Glutamatergic neuron (in vitro differentiated cells): ENCODE results near the gene TAB3. TPM values are rescaled to one million over a fixed set of nuclear protein-coding genes. Genes with fewer than 3 reads are reported as not detected.

Source experiments
- DNase-seq: peaks from one replicate; pipeline ENCODE4 v3.0.0; 2022
- H3K27ac Mint-ChIP-seq: one replicate; pipeline ENCODE4 v1.8.0; 2020; ENCODE audit warnings: mild to moderate bottlenecking, mixed read lengths, inconsistent platforms; ENCODE audit not compliant: unreplicated experiment
- H3K27me3 Mint-ChIP-seq: one replicate; pipeline ENCODE4 v1.8.0; 2020; ENCODE audit warnings: mild to moderate bottlenecking, moderate library complexity, mixed read lengths, inconsistent platforms; ENCODE audit not compliant: unreplicated experiment
- H3K36me3 Mint-ChIP-seq: one replicate; pipeline ENCODE4 v1.8.0; 2020; ENCODE audit warnings: mild to moderate bottlenecking, mixed read lengths, inconsistent platforms; ENCODE audit not compliant: unreplicated experiment
- H3K4me1 Mint-ChIP-seq: one replicate; pipeline ENCODE4 v1.8.0; 2020; ENCODE audit warnings: mild to moderate bottlenecking, low read depth, mixed read lengths, inconsistent platforms; ENCODE audit not compliant: unreplicated experiment
- H3K4me3 Mint-ChIP-seq: one replicate; pipeline ENCODE4 v1.8.0; 2020; ENCODE audit warnings: mild to moderate bottlenecking, mixed read lengths, inconsistent platforms; ENCODE audit not compliant: unreplicated experiment
- H3K9me3 Mint-ChIP-seq: one replicate; pipeline ENCODE4 v1.8.0; 2020; ENCODE audit warnings: mild to moderate bottlenecking, moderate library complexity, mixed read lengths, inconsistent platforms; ENCODE audit not compliant: unreplicated experiment
- CTCF ChIP-seq: fragments of 200-600 bp; sonication (generic); IDR thresholded peaks from one replicate; pipeline ENCODE4 v1.5.0; 2021; ENCODE audit not compliant: partially characterized antibody, unreplicated experiment
- total RNA-seq: library from RNA; stranded (reverse); fragmentation: NEBNext Ultra II Directional; extraction: Animal tissue kit (Norgen Biotek cat#: 25700); gene quantifications from one replicate; pipeline ENCODE4 v1.2.1, GENCODE V29; 2021; ENCODE audit not compliant: unreplicated experiment

TAB3 gene
- total RNA-seq, 1 donor from 2014 or later, result 19.9 TPM

- Mint-ChIP-seq H3K4me3 (no peak overlapping the region), H3K36me3 (no peaks in the 10 kb centered on the region), H3K27me3 (peaks cover 2% of the 10 kb centered on the region), H3K9me3 (no peaks in the 10 kb centered on the region), H3K27ac (no peak overlapping the region), H3K4me1 (no peaks in the 10 kb centered on the region)
- TF ChIP-seq CTCF, result no peak
- DNase-seq, result no peak
Observed at GRCh38 chrX:30819080-30819479, 70.0 kb downstream of the TAB3 start.

GRCh38 chrX:30816079-30816478, 73.0 kb downstream of the TAB3 start:
- no peaks in the 10 kb centered on the region for H3K9me3 Mint-ChIP-seq
- no peak overlapping the region for H3K4me3 Mint-ChIP-seq
- no peak for TF ChIP-seq CTCF

GRCh38 chrX:30814978-30815377, 74.1 kb downstream of the TAB3 start:
- Mint-ChIP-seq H3K27ac (no peak overlapping the region), H3K4me1 (no peaks in the 10 kb centered on the region), H3K36me3 (no peaks in the 10 kb centered on the region), H3K27me3 (no peaks in the 10 kb centered on the region), H3K4me3 (no peak overlapping the region), H3K9me3 (no peaks in the 10 kb centered on the region)
- no peak for DNase-seq
- no peak for TF ChIP-seq CTCF

More at GRCh38 chrX:30816079-30816478, 73.0 kb downstream of the TAB3 start:
- Mint-ChIP-seq H3K27ac (no peak overlapping the region), H3K4me1 (no peaks in the 10 kb centered on the region), H3K27me3 (no peaks in the 10 kb centered on the region), H3K36me3 (no peaks in the 10 kb centered on the region)
- DNase-seq, result no peak

- Mint-ChIP-seq H3K9me3 (no peaks in the 10 kb centered on the region), H3K36me3 (no peaks in the 10 kb centered on the region), H3K27ac (no peak overlapping the region), H3K4me1 (no peaks in the 10 kb centered on the region), H3K4me3 (no peak overlapping the region), H3K27me3 (no peaks in the 10 kb centered on the region)
- TF ChIP-seq CTCF, result no peak
- no peak for DNase-seq
Observed at GRCh38 chrX:30812326-30812725, 76.7 kb downstream of the TAB3 start.

GRCh38 chrX:30806187-30806728, 82.8 kb downstream of the TAB3 start:
- no peaks in the 10 kb centered on the region for H3K27me3 Mint-ChIP-seq
- H3K9me3 Mint-ChIP-seq, result no peaks in the 10 kb centered on the region
- no peak overlapping the region for H3K4me3 Mint-ChIP-seq
- no peaks in the 10 kb centered on the region for H3K4me1 Mint-ChIP-seq
- H3K27ac Mint-ChIP-seq, result no peak overlapping the region
- no peak for DNase-seq
- no peaks in the 10 kb centered on the region for H3K36me3 Mint-ChIP-seq
- no peak for TF ChIP-seq CTCF
